HL-60 (cell line): Measurements from ENCODE around the gene TMEM201.

Experiments used
- DNase-seq, 2 experiments: peaks; one replicate each; pipeline ENCODE4 v3.0.0-alpha.2; 2010 to 2020; ENCODE audit warnings: low read depth in 1 of 2, low spot score in 1 of 2
- H3K27ac ChIP-seq: fragments of 250-450 bp; sonication (Bioruptor Pico); replicated peaks from 2 replicates; pipeline ENCODE4 v1.5.1; 2020; ENCODE audit warnings: mild to moderate bottlenecking, moderate library complexity
- H3K27me3 ChIP-seq: fragments of 250-450 bp; sonication (Bioruptor Pico); 2 replicates; pipeline ENCODE4 v1.5.1; 2021; ENCODE audit warnings: mild to moderate bottlenecking, moderate library complexity; ENCODE audit not compliant: insufficient read depth, poor library complexity, severe bottlenecking
- H3K4me3 ChIP-seq: replicated peaks from 2 replicates; pipeline ENCODE4 v1.5.1; 2011; ENCODE audit warnings: mild to moderate bottlenecking, control low read depth, low read length; ENCODE audit not compliant: insufficient read depth
- CTCF ChIP-seq: IDR thresholded peaks from one replicate; pipeline ENCODE4 v1.5.1; 2011; ENCODE audit warnings: low read length, control low read depth, inconsistent platforms; ENCODE audit not compliant: insufficient read depth
- GABPA ChIP-seq: IDR thresholded peaks from 2 replicates; pipeline ENCODE4 v1.6.1; 2012; ENCODE audit warnings: low read depth
- POLR2AphosphoS5 ChIP-seq: IDR thresholded peaks from 2 replicates; pipeline ENCODE4 v1.6.1; 2012; ENCODE audit warnings: low read depth
- REST ChIP-seq: IDR thresholded peaks from 2 replicates; pipeline ENCODE4 v1.6.1; 2012; ENCODE audit warnings: low read depth; ENCODE audit not compliant: insufficient replicate concordance
- SPI1 ChIP-seq: IDR thresholded peaks from 2 replicates; pipeline ENCODE4 v1.6.1; 2012; ENCODE audit warnings: low read depth, mild to moderate bottlenecking, borderline replicate concordance

TMEM201 gene

GRCh38 chr1:9612162-9612845 lies 23.6 kb downstream of the TMEM201 start:
- Histone ChIP-seq H3K27ac (no peak overlapping the region), H3K4me3 (no peak overlapping the region)
- no peak for DNase-seq

GRCh38 chr1:9612871-9613624 lies 24.3 kb downstream of the TMEM201 start:
- Histone ChIP-seq H3K4me3 (no peak overlapping the region), H3K27me3 (no peaks in the 10 kb centered on the region), H3K27ac (no peak overlapping the region)
- TF ChIP-seq CTCF, result no peak
- no peak for DNase-seq

More at GRCh38 chr1:9612162-9612845, 23.6 kb downstream of the TMEM201 start:
- TF ChIP-seq POLR2AphosphoS5 (0 out of 2 replicates have a peak, but pooled peaks have one; percentile 10), REST (no peak), CTCF (no peak)
- no peaks in the 10 kb centered on the region for H3K27me3 ChIP-seq

- no peak overlapping the region for H3K27ac ChIP-seq
- TF ChIP-seq CTCF, result no peak
- TF ChIP-seq REST, result no peak
- no peak for TF ChIP-seq SPI1
- no peak for TF ChIP-seq POLR2AphosphoS5
- no peak for TF ChIP-seq GABPA
These were observed 25.1 kb downstream of the TMEM201 start for GRCh38 chr1:9613625-9614299.

More at GRCh38 chr1:9613625-9614299, 25.1 kb downstream of the TMEM201 start:
- DNase-seq, result no peak
- Histone ChIP-seq H3K4me3 (no peak overlapping the region), H3K27me3 (no peaks in the 10 kb centered on the region)
